HL-60 (cell line): ENCODE results near the gene CCDC69.

Source experiments
- CTCF ChIP-seq: IDR thresholded peaks from one replicate; pipeline ENCODE4 v1.5.1; 2011; ENCODE audit warnings: low read length, control low read depth, inconsistent platforms; ENCODE audit not compliant: insufficient read depth
- POLR2AphosphoS5 ChIP-seq: IDR thresholded peaks from 2 replicates; pipeline ENCODE4 v1.6.1; 2012; ENCODE audit warnings: low read depth
- SPI1 ChIP-seq: IDR thresholded peaks from 2 replicates; pipeline ENCODE4 v1.6.1; 2012; ENCODE audit warnings: low read depth, mild to moderate bottlenecking, borderline replicate concordance

DNA sequence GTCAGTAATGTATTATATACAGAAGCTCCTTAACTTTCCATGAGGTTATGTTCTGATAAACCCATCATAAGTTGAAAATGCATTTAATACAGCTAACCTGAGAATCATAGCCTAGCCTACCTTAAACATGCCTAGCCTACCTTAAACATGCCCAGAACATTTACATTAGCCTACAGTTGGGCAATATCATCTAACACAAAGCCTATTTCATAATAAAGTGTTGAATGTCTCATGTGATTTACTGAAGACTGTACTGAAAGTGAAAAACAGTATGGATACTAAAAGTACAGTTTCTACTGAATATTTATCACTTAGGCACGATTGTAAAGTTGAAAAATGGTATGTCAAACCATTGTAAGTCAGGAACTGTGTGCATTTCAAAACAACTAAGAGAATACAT lies 30.7 kb upstream of the CCDC69 start:
- no peak for TF ChIP-seq CTCF
- TF ChIP-seq SPI1 = no peak
- TF ChIP-seq POLR2AphosphoS5 = no peak
